ENCODE data around the gene IL1F10. TPM values are rescaled to one million over a fixed set of nuclear protein-coding genes. Genes with fewer than 3 reads are reported as not detected.

Gene IL1F10
- total RNA-seq, 1 donor from 2014 or later: not detected

DNA sequence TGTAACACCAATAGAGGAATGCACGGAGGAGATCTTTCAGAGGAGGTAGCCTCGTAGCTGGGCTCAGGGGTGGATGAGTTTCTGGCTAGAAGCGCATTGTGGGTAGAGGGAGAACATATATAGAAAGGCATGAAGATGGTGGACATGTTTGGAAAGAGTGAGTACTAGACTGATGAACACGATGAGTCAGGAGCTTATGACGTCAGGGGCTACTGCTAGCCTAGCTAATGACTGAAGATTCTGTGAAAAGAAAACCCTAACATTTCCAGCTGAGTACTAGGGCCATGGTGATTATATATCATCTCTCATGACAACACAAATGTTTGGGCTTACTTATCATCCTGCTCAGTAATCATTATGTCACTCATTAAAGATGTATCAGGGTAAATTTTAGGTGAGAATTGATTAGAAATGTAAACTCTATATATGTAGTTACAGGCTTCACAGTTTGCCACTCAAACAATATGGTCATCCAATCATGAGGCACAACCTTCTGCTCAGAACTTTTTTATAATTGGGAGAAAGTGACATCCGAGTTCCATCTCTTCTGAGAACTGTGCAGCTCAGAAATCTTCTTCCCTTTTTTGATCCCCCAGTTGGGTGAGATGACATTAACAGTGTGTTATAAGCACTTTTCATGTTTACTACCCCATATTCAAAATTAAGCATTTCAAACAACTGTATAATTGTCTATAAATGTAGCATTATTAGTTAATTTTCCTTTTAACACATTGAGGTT is 37.4 kb downstream of the IL1F10 start:
- H3K36me3 Mint-ChIP-seq (ENCODE audit: low read depth, unreplicated experiment): no peaks in the 10 kb centered on the region
- peaks cover 6% of the 10 kb centered on the region for H3K27me3 Mint-ChIP-seq (ENCODE audit: unreplicated experiment)
- no peaks in the 10 kb centered on the region for H3K4me1 Mint-ChIP-seq (ENCODE audit: unreplicated experiment)
- no peak for DNase-seq (ENCODE audit: low spot score)
- no peak overlapping the region for H3K27ac Mint-ChIP-seq (ENCODE audit: unreplicated experiment)
- TF ChIP-seq, protein P1, sequence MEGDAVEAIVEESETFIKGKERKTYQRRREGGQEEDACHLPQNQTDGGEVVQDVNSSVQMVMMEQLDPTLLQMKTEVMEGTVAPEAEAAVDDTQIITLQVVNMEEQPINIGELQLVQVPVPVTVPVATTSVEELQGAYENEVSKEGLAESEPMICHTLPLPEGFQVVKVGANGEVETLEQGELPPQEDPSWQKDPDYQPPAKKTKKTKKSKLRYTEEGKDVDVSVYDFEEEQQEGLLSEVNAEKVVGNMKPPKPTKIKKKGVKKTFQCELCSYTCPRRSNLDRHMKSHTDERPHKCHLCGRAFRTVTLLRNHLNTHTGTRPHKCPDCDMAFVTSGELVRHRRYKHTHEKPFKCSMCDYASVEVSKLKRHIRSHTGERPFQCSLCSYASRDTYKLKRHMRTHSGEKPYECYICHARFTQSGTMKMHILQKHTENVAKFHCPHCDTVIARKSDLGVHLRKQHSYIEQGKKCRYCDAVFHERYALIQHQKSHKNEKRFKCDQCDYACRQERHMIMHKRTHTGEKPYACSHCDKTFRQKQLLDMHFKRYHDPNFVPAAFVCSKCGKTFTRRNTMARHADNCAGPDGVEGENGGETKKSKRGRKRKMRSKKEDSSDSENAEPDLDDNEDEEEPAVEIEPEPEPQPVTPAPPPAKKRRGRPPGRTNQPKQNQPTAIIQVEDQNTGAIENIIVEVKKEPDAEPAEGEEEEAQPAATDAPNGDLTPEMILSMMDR (IDR thresholded peaks at IDR 0.05; ENCODE audit: unreplicated experiment): no peak
- no peaks in the 10 kb centered on the region for H3K9me3 Mint-ChIP-seq (ENCODE audit: unreplicated experiment)
- H3K4me3 Mint-ChIP-seq (ENCODE audit: unreplicated experiment): no peak overlapping the region

DNA sequence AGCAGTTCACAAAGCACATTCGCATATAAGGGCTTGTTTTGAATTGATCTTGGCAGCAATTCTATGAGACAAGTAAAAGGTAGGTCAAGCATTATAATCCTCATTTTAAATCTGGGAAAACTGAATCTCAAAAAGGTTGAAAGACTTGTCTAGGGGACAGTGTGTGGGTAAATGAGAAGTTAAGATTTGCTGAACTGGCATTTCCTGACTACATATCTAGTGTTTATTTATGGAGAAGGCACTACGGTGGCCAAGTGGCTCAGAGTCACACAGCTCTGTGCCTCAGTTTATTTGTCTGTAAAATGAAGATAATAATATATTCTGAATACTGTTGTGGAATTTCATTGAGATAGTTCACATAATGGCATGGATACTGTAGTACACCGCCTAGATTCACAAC is 43.4 kb downstream of the IL1F10 start:
- Mint-ChIP-seq H3K4me3 (ENCODE audit: unreplicated experiment) (no peak overlapping the region), H3K4me1 (ENCODE audit: unreplicated experiment) (peaks cover 1% of the 10 kb centered on the region), H3K27me3 (ENCODE audit: unreplicated experiment) (no peaks in the 10 kb centered on the region), H3K27ac (ENCODE audit: unreplicated experiment) (no peak overlapping the region), H3K9me3 (ENCODE audit: unreplicated experiment) (no peaks in the 10 kb centered on the region), H3K36me3 (ENCODE audit: low read depth, unreplicated experiment) (no peaks in the 10 kb centered on the region)
- DNase-seq (ENCODE audit: low spot score): no peak
- TF ChIP-seq, protein P1 (IDR thresholded peaks at IDR 0.05; ENCODE audit: unreplicated experiment): no peak

DNA sequence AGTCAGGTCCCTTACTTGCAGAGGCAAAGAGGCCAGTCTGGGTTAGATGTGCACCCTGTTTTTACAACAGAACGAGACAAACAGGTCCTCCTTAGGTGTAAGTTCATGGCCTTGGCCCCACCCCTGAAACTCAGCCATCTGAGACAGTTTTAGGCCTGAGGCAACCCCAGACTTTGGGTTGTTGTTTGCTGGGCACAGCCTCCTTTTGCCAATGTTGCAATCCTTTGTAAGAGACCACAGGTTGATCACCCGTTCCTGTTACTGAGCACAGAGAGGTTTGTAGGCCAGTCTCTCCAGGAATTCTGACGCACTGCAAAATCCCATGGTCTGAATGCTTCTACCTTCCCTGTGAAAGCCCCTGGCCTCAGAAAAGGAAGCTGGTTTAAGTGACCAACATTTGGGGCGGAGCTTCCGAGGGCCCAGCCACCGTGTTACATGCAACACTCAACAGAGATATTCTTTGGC is 44.1 kb downstream of the IL1F10 start:
- peaks cover 2% of the 10 kb centered on the region for H3K4me1 Mint-ChIP-seq (ENCODE audit: unreplicated experiment)
- no peak overlapping the region for H3K4me3 Mint-ChIP-seq (ENCODE audit: unreplicated experiment)

DNA sequence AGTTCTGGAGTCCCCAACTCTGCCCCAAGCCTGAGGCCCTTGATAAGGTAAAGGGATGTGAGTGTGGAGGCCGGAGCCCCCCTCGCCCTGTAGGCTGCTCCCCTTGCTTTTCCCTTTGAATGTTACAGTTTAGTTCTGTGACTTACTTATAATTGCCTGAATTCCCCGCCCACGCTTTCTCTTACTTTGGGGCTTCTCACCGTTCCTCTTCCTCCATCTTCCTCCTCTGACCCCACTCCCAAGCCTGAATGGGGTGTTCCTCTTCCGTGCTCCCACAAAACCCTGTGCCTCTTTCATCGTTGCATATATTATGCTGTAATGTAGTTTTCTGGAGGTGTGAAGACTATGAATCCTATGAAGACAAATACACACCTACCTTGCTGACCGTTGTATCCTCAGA is 44.7 kb downstream of the IL1F10 start:
- no peak for DNase-seq (ENCODE audit: low spot score)
- H3K4me3 Mint-ChIP-seq (ENCODE audit: unreplicated experiment): no peak overlapping the region
- no peak overlapping the region for H3K27ac Mint-ChIP-seq (ENCODE audit: unreplicated experiment)
- peaks cover 2% of the 10 kb centered on the region for H3K4me1 Mint-ChIP-seq (ENCODE audit: unreplicated experiment)
- no peaks in the 10 kb centered on the region for H3K36me3 Mint-ChIP-seq (ENCODE audit: low read depth, unreplicated experiment)
- TF ChIP-seq, protein P1 (IDR thresholded peaks at IDR 0.05; ENCODE audit: unreplicated experiment): no peak
- H3K9me3 Mint-ChIP-seq (ENCODE audit: unreplicated experiment): no peaks in the 10 kb centered on the region
- no peaks in the 10 kb centered on the region for H3K27me3 Mint-ChIP-seq (ENCODE audit: unreplicated experiment)

More for the DNA sequence above, 44.1 kb downstream of the IL1F10 start:
- H3K27ac Mint-ChIP-seq (ENCODE audit: unreplicated experiment): no peak overlapping the region
- no peak for DNase-seq (ENCODE audit: low spot score)
- no peaks in the 10 kb centered on the region for H3K9me3 Mint-ChIP-seq (ENCODE audit: unreplicated experiment)
- TF ChIP-seq, protein P1 (IDR thresholded peaks at IDR 0.05; ENCODE audit: unreplicated experiment): no peak
- H3K36me3 Mint-ChIP-seq (ENCODE audit: low read depth, unreplicated experiment): no peaks in the 10 kb centered on the region
- no peaks in the 10 kb centered on the region for H3K27me3 Mint-ChIP-seq (ENCODE audit: unreplicated experiment)

DNA sequence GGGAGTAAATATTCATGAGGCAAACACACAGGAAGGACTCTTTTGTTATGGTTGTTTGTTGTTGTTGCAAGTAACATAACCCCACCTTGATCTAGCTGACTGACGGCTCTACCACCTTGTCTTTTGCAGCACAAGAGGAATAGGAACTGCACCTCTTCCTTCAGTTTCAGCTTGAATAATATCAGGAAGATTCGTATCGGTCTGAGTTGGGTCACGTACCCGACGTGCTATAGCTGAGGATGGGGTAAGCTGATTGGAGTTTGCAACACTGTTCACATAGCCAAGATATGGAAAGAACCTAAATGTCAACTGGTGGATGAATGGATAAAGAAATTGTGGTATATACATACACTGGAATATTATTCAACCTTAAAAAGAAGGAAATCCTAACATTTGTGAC is 45.1 kb downstream of the IL1F10 start:
- Mint-ChIP-seq H3K9me3 (ENCODE audit: unreplicated experiment) (no peaks in the 10 kb centered on the region), H3K27ac (ENCODE audit: unreplicated experiment) (no peak overlapping the region), H3K4me3 (ENCODE audit: unreplicated experiment) (no peak overlapping the region), H3K4me1 (ENCODE audit: unreplicated experiment) (peaks cover 2% of the 10 kb centered on the region), H3K36me3 (ENCODE audit: low read depth, unreplicated experiment) (no peaks in the 10 kb centered on the region), H3K27me3 (ENCODE audit: unreplicated experiment) (no peaks in the 10 kb centered on the region)
- no peak for DNase-seq (ENCODE audit: low spot score)
- TF ChIP-seq, protein P1 (IDR thresholded peaks at IDR 0.05; ENCODE audit: unreplicated experiment): no peak

Measured in endothelial cell (in vitro differentiated cells).